Neural progenitor cell (in vitro differentiated cells): Measurements from ENCODE around the gene HIVEP1. TPM values are rescaled to one million over a fixed set of nuclear protein-coding genes. Genes with fewer than 3 reads are reported as not detected.
A peak's percentile ranks its signal among the peaks of the same experiment; 100 is the strongest.

Source experiments
- DNase-seq: peaks from one replicate; pipeline ENCODE4 v3.0.0-alpha.2; 2016; ENCODE audit warnings: low spot score
- H2AFZ ChIP-seq: fragments of 200-600 bp; sonication (generic); replicated peaks from 2 replicates; pipeline ENCODE4 v1.6.1; 2016; ENCODE audit warnings: antibody characterized with exemption
- H3F3A ChIP-seq: fragments of 200-600 bp; sonication (generic); 2 replicates; pipeline ENCODE4 v1.6.1; 2016; ENCODE audit warnings: antibody characterized with exemption, low read depth
- H3K27ac ChIP-seq: fragments of 200-600 bp; sonication (generic); 2 replicates; pipeline ENCODE4 v1.5.1; 2016; ENCODE audit warnings: mild to moderate bottlenecking
- H3K27me3 ChIP-seq: fragments of 200-600 bp; sonication (generic); 2 replicates; pipeline ENCODE4 v1.6.1; 2016; ENCODE audit warnings: mild to moderate bottlenecking, moderate library complexity
- H3K36me3 ChIP-seq: fragments of 200-600 bp; sonication (generic); 2 replicates; pipeline ENCODE4 v1.5.1; 2016
- H3K4me1 ChIP-seq: fragments of 200-600 bp; sonication (generic); 2 replicates; pipeline ENCODE4 v1.6.1; 2016; ENCODE audit warnings: mixed run types
- H3K4me2 ChIP-seq: fragments of 200-600 bp; sonication (generic); 2 replicates; pipeline ENCODE4 v1.6.1; 2016
- H3K4me3 ChIP-seq: fragments of 200-600 bp; sonication (generic); 2 replicates; pipeline ENCODE4 v1.5.1; 2016
- H3K79me2 ChIP-seq: fragments of 200-600 bp; sonication (generic); 2 replicates; pipeline ENCODE4 v1.6.1; 2016; ENCODE audit warnings: low read depth
- H3K9ac ChIP-seq: fragments of 200-600 bp; sonication (generic); 2 replicates; pipeline ENCODE4 v1.6.1; 2016
- H3K9me3 ChIP-seq: fragments of 200-600 bp; sonication (generic); 2 replicates; pipeline ENCODE4 v1.5.1; 2016; ENCODE audit warnings: low read depth
- H4K20me1 ChIP-seq: fragments of 200-600 bp; sonication (generic); 2 replicates; pipeline ENCODE4 v1.6.1; 2016; ENCODE audit warnings: low read depth
- H3K27ac Mint-ChIP-seq: 3 replicates; pipeline ENCODE4 v1.8.0; 2021; ENCODE audit warnings: mixed read lengths
- H3K27me3 Mint-ChIP-seq: 2 replicates; pipeline ENCODE4 v1.8.0; 2022; ENCODE audit warnings: low read depth, mild to moderate bottlenecking, inconsistent platforms, moderate library complexity, mixed read lengths; ENCODE audit not compliant: insufficient read depth
- H3K36me3 Mint-ChIP-seq: 3 replicates; pipeline ENCODE4 v1.8.0; 2021; ENCODE audit warnings: mixed read lengths
- H3K4me1 Mint-ChIP-seq: 3 replicates; pipeline ENCODE4 v1.8.0; 2021; ENCODE audit warnings: mixed read lengths
- H3K4me3 Mint-ChIP-seq: 3 replicates; pipeline ENCODE4 v1.8.0; 2021; ENCODE audit warnings: mild to moderate bottlenecking, moderate library complexity, mixed read lengths
- H3K9me3 Mint-ChIP-seq: 3 replicates; pipeline ENCODE4 v1.8.0; 2020; ENCODE audit warnings: mixed read lengths
- CTCF ChIP-seq: fragments of 200-600 bp; sonication (generic); IDR thresholded peaks from 2 replicates; pipeline ENCODE4 v1.5.1; 2017; ENCODE audit warnings: antibody characterized with exemption, mild to moderate bottlenecking
- EZH2 ChIP-seq: fragments of 200-600 bp; sonication (generic); IDR thresholded peaks from 2 replicates; pipeline ENCODE4 v1.6.1; 2017; ENCODE audit warnings: antibody characterized with exemption, mild to moderate bottlenecking, moderate library complexity
- EZH2phosphoT487 ChIP-seq: fragments of 200-600 bp; sonication (generic); IDR thresholded peaks from 2 replicates; pipeline ENCODE4 v1.6.1; 2017; ENCODE audit warnings: antibody characterized with exemption
- total RNA-seq: library from RNA; depleted of rRNA; stranded (reverse); fragments of >200 nt; gene quantifications from 2 replicates; pipeline ENCODE4 v1.2.3, GENCODE V29; 2015; ENCODE audit warnings: low replicate concordance

The HIVEP1 gene
- total RNA-seq, 1 donor from 2014 or later = 23.3 TPM

DNA sequence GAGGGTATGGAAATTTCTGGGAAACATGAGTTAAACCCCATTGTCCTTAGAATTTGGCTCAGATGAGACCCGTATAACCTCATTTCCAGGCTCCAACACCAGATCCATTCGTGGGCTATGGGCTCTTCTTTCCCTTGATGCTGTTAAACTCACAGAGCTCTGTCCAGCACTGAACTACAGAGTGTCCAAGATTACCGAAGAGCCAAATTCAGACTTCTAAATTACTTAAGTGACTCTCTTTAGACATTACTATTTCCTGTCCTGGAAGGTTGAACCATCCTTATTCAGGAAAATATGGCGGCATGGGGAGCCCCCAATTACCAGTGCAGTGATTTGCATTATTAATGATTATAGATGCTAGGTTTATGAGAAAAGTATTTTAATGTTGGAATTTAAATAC is 153.2 kb downstream of the HIVEP1 start:
- no peak for DNase-seq
- H3K27me3 ChIP-seq = no peaks in the 10 kb centered on the region
- H3K9me3 ChIP-seq = no peaks in the 10 kb centered on the region
- H3K36me3 Mint-ChIP-seq = peaks cover 30% of the 10 kb centered on the region
- H2AFZ ChIP-seq = no peak overlapping the region
- no peak overlapping the region for H3K27ac Mint-ChIP-seq
- peaks cover 2% of the 10 kb centered on the region for H3K9me3 Mint-ChIP-seq
- peaks cover under 1% of the 10 kb centered on the region for H3K4me1 Mint-ChIP-seq
- TF ChIP-seq EZH2phosphoT487 (no peak), EZH2 (no peak), CTCF (no peak)
- no peak overlapping the region for H3K9ac ChIP-seq
- H3K4me3 ChIP-seq = no peak overlapping the region
- H3K79me2 ChIP-seq = no peaks in the 10 kb centered on the region
- H3K4me1 ChIP-seq = no peaks in the 10 kb centered on the region
- peaks cover 7% of the 10 kb centered on the region for H3K36me3 ChIP-seq
- H3K27ac ChIP-seq = peak overlapping the region; percentile 53
- peaks cover 19% of the 10 kb centered on the region for H3F3A ChIP-seq
- peaks cover 2% of the 10 kb centered on the region for H3K27me3 Mint-ChIP-seq
- no peaks in the 10 kb centered on the region for H4K20me1 ChIP-seq
- no peak overlapping the region for H3K4me3 Mint-ChIP-seq
- no peak overlapping the region for H3K4me2 ChIP-seq

DNA sequence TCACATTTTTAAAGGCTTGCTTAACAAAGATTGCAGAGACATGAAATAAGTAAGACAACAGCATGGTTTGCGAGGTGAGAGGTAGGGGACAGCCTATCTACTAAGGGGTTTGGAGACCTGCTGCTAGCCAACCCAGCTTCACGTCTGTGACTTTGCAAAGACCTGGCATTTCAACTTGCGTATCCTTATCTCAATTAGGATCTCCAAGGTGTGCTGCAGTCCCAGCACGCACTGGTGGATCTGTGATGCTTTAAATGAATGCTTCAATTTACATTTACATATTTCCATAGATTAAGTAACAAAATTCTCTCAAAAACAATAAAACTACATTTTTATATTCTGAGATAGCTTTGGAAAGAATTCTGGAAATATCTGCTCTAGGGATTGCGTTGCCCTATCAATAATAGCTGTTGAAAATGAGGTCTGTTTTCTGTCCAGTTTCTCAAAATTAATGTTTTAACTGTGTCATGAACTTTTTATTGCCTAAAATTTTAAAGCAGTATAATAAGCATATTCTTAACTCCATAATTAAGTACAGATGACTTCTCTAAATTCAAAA is 153.7 kb downstream of the HIVEP1 start:
- H3K4me1 ChIP-seq = no peaks in the 10 kb centered on the region
- no peak overlapping the region for H2AFZ ChIP-seq
- DNase-seq = no peak
- Mint-ChIP-seq H3K4me3 (no peak overlapping the region), H3K4me1 (peaks cover 5% of the 10 kb centered on the region), H3K27ac (no peak overlapping the region), H3K27me3 (peaks cover 2% of the 10 kb centered on the region), H3K36me3 (peaks cover 28% of the 10 kb centered on the region), H3K9me3 (peaks cover 2% of the 10 kb centered on the region)
- no peaks in the 10 kb centered on the region for H3K27me3 ChIP-seq
- no peak for TF ChIP-seq EZH2
- no peak for TF ChIP-seq CTCF
- no peak for TF ChIP-seq EZH2phosphoT487
- H3K4me3 ChIP-seq = no peak overlapping the region
- H3F3A ChIP-seq = peaks cover 19% of the 10 kb centered on the region
- H4K20me1 ChIP-seq = no peaks in the 10 kb centered on the region
- H3K4me2 ChIP-seq = no peak overlapping the region
- H3K9ac ChIP-seq = no peak overlapping the region
- H3K27ac ChIP-seq = no peak overlapping the region
- no peaks in the 10 kb centered on the region for H3K9me3 ChIP-seq
- H3K36me3 ChIP-seq = peaks cover 7% of the 10 kb centered on the region
- H3K79me2 ChIP-seq = no peaks in the 10 kb centered on the region

- Mint-ChIP-seq H3K4me3 (no peak overlapping the region), H3K27ac (no peak overlapping the region)
- no peak overlapping the region for H3K4me2 ChIP-seq
Measured at GRCh38 chr6:12169377-12169776, 157.3 kb downstream of the HIVEP1 start.

More at GRCh38 chr6:12169377-12169776, 157.3 kb downstream of the HIVEP1 start:
- Histone ChIP-seq H3K4me1 (peaks cover 28% of the 10 kb centered on the region), H3K9ac (no peak overlapping the region), H3F3A (peaks cover 30% of the 10 kb centered on the region), H3K79me2 (no peaks in the 10 kb centered on the region), H3K9me3 (no peaks in the 10 kb centered on the region), H3K36me3 (no peaks in the 10 kb centered on the region), H3K4me3 (no peak overlapping the region), H3K27me3 (no peaks in the 10 kb centered on the region), H2AFZ (no peak overlapping the region), H3K27ac (no peak overlapping the region), H4K20me1 (no peaks in the 10 kb centered on the region)
- H3K4me1 Mint-ChIP-seq = peaks cover 23% of the 10 kb centered on the region
- DNase-seq = no peak
- TF ChIP-seq EZH2 = no peak
- TF ChIP-seq EZH2phosphoT487 = no peak
- no peak for TF ChIP-seq CTCF
- H3K36me3 Mint-ChIP-seq = no peaks in the 10 kb centered on the region
- H3K27me3 Mint-ChIP-seq = peaks cover 2% of the 10 kb centered on the region
- peaks cover 2% of the 10 kb centered on the region for H3K9me3 Mint-ChIP-seq
